ENCODE data around the gene SELENOM.

- TF ChIP-seq CTCF (IDR thresholded peaks at IDR 0.05; ENCODE audit: insufficient read depth, low read length, poor library complexity, severe bottlenecking) (no peak), EZH2phosphoT487 (conservative IDR thresholded peaks at IDR 0.05; ENCODE audit: low read length) (no peak)
These were observed 19.5 kb upstream of the SELENOM start for GRCh38 chr22:31126869-31127175.
